GM21737 (cell line): ENCODE results near the gene CALN1.
"Not testable (repeated sequence)": the region's sequence is repeated elsewhere in the genome, so short reads cannot be mapped to it uniquely, and the experiment has no call there.

Experiments used
- ATAC-seq: cut with Tn5 transposase; IDR thresholded peaks from one replicate; pipeline ENCODE4 v1.9.1; 2021; ENCODE audit warnings: mild to moderate bottlenecking, moderate library complexity; ENCODE audit not compliant: unreplicated experiment

The CALN1 gene

DNA sequence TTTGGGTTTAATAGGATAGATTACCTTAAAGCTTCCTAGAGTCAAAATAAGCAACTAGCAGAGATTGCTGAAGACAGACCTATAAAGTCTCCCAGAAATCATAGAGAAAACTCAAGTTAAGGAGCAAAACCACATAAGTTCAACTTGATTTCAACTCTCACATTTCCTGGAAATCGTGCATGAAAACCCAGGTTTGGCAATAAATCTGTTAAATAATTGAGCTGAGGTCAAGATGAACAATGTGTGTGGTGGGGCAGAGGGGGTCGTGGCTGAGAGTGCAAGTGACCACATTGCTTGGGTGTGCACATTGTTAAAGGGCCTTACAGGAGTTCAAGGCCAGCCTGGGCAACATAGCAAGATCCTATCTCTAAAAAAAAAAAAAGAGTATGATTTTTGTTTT, 643.7 kb downstream of the CALN1 start:
- ATAC-seq: no peak

DNA sequence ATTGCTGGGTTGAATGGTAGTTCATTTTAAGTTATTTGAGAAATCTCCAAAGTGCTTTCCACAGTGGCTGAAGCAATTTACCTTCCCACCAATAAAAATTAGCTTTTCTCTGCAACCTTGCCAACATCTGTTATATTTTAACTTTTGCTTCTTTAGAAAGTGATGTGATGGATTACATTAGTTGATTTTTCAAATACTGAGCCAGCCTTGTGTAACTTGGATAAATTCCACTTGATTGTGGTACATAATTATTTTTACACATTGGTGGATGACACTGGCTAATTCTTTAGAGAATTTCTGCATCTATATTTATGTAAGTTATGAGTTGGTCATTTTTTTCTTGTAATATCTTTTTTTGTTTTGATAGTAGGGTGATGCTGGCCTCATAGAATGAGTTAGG, 646.1 kb downstream of the CALN1 start:
- no peak for ATAC-seq

DNA sequence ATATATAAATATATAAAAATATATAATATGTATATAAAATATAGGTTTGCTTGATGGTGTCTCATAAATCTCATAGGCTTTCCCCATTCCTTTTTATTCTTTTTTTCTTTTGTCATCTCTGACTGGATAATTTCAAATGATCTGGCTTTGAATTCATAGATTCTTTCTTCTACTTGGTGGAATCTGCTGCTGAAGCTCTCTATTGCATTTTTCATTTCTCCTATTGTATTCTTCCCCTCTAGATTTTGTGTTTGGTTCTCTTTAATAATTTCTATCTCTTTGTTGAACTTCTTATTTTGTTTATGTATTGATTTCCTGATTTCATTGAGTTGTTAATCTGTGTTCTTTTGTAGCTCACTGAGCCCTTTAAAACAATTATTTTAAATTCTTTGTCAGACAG, 650.8 kb downstream of the CALN1 start:
- ATAC-seq: no peak

DNA sequence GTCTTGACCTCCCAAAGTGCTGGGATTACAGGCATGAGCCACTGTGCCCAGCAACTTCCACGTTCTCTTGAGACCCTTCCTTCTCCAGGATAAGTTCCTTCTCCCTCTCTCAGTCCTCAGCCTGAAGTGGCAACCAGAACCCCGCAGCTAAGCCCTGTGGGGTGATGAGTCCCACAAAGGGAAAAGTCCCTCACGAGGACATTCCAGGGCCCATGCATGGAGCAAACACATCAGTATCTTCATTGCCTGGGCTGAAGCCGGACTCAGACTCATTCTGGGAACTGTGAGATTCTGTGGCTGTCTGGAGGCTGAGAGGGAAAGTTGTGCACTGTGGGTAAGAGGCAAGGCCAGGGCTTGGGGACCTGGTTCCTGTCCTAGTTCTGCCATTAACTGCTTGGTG, 657.3 kb downstream of the CALN1 start:
- no peak for ATAC-seq

DNA sequence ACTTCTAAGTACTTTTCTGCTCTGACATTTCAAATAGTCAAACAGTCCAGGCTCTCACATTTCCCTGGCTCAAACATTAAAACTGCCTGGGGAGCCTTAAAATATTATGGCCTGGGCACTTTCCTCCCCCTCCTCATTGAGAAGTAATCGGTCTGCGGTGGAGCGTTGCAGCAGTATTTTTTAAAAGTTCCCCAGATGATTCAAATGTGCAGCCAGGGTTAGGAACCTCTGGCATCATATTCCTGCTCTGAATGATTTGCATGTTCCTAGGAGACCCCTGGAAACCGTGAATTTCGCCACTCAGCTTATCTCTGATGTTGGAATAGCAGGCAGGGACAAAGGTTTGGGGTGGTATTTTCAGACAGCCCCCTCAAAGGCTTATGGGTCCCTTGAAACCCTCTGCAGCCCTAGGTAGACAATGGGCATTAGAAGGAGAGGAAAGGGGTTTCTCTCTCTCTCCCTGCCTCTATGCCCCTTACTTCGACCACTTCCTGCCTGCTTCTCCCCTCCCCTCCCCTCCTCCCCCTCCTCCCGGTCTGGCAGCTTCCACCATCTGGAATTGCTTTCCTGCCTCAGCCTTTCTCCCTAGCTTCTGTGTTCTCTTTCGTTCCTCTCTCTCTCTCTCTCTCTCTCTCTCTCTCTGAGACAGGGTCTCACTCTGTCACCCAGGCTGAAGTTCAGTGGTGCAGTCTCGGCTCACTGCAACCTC, 658.0 kb downstream of the CALN1 start:
- ATAC-seq: no peak

DNA sequence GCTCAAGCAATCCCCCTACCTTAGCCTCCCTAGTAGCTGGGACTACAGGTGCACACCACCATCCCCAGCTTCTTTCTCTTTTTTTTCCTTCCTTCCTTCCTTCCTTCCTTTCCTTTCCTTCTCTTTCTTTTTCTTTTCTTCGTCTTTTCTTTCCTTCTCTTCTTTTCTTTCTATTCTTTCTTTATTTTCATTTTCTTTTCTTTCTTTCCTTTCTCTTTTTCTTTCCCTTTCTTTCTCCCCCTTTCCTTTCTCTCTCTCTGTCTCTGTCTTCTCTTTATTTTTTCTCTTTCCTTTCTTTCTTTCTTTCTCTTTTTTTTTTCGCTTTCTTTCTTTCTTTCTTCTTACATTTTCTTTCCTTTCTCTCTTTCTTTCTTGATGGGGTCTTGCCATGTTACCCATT, 658.9 kb downstream of the CALN1 start:
- ATAC-seq: no peak

DNA sequence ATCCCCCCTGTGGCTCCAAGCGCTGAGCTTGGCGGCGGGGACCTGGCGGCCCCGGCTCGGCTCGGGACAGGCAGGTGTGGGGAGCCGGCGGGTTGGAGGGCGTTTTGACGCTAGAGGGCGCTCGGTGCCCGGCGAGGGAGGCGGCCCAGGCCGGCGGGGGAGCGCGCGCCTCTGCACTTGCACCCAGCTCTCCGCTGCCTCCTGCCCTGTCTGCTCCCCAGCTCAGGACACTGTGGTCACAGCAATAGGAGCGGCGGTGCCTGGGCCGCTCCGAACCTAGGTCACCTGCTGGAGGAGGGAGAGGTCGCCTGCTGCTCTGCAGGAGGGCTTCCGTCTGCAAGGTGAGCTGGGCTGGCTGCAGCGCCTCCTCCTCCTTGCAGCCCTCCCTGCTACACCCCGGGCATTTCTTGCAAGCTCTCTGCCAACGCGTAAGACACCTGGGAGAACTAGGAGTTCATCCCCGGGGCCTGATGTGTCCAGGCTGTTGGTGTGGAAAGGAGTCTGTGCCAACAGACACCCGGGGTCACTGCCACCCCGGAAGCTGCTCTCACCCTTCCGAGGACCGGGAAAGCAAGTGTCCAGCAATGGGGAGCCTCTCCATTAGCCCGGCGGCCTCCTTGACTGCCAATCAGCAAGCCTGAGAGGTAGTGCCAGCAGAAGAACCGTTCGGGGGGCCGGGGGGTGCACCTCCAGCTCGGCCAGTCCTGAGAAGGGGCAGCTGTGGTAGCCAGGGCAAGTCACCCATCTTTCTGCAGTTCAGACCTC, 659.8 kb downstream of the CALN1 start:
- no peak for ATAC-seq

DNA sequence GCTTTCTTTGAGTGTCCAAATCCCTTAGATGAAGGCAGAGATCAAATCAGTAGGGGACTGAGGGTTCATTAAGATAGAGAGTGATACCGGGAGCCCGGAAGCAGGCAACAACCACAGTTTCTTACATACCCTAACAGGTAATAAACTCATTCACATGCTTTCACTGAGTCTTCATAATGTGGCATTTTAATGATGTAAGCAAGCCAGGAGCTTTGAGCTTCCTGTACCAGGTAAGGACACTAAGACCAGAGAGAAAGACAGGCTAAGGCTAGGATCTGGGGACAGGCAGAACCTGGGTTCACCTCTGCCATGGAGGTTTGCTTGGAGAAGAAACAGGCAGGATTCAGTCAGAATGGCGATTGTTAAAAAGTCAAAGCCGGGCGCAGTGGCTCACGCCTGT, 661.8 kb downstream of the CALN1 start:
- no peak for ATAC-seq

DNA sequence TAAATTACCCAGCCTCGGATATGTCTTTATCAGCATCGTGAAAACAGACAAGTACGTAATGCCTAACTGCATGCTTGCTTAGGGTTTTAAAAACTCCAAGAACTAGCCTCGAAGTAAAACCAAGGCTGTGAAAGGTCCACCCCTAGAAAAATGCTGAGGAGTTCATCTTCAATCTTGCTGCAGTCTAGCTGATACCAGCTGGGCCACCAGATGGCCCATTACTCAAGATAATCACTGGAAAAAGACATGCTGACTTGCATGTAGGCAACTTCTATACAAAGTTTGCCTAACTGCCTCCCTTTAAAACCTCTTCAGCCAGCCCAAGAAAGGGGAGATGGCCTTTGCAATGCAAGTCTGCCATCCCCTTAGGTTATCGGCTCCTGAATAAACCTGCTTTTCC, 666.1 kb downstream of the CALN1 start:
- ATAC-seq: no peak

DNA sequence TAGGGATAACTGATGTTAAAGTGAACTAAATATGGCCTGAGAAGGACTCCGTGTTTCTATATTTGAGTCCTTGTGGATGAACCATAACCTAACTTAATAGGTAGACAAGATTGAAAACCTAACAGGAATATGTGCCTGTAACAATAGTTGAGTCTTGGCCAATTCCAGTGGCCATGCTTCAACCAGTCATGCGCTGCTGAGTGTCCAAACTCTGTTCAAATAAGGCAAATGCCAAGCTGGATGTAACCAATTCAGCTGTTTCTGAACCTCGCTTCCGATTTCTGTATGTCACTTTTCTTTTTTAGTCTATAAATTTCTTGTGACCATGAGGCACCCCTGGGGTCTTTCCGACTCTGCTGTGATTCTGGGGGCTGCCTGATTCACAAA, 672.0 kb downstream of the CALN1 start:
- ATAC-seq: no peak

DNA sequence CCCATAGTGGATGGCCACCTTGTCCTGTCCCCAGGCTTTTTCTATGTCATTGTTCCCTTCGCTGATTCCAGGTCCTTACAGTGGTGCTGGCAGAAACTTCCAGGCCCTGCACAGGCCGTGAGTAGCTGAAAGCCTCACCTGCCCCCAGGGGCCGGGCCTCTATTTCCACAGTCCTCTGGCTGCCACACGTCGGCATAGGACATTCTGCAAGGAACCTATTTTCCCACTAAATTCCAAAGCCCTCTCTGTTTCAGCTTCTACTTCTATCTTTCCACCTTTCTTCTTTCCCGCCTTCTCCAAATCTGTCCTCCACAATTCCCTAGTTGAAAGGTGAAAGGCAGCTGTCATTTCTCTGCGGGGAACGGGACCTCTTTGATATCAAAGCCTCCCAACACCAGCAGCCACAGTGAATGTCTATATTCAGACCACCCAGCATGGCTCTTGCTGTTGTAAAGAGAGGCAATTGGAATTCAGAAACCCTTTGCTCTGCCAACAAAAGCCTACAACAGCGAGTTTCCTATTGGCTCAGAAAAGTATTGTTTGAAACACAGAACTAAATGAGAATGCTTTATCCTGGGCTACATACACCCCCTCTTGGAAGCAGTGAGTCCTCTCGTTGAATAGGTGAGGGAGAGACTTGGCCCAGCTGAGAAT, 672.5 kb downstream of the CALN1 start:
- ATAC-seq: no peak

DNA sequence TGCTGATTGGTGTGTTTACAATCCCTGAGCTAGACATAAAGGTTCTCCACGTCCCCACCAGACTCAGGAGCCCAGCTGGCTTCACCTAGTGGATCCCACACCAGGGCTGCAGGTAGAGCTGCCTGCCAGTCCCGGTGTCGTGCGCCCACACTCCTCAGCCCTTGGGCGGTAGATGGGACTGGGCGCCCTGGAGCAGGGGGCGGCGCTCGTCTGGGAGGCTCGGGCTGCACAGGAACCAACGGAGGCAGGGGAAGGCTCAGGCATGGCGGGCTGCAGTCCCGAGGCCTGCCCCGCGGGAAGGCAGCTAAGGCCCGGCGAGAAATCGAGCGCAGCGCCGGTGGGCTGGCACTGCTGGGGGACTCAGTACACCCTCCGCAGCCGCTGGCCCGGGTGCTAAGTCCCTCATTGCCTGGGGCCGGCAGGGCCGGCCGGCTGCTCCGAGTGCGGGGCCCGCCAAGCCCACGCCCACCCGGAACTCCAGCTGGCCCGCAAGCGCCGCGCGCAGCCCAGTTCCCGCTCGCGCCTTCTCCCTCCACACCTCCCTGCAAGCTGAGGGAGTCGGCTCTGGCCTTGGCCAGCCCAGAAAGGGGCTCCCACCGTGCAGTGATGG, 674.1 kb downstream of the CALN1 start:
- ATAC-seq: not testable (repeated sequence)

DNA sequence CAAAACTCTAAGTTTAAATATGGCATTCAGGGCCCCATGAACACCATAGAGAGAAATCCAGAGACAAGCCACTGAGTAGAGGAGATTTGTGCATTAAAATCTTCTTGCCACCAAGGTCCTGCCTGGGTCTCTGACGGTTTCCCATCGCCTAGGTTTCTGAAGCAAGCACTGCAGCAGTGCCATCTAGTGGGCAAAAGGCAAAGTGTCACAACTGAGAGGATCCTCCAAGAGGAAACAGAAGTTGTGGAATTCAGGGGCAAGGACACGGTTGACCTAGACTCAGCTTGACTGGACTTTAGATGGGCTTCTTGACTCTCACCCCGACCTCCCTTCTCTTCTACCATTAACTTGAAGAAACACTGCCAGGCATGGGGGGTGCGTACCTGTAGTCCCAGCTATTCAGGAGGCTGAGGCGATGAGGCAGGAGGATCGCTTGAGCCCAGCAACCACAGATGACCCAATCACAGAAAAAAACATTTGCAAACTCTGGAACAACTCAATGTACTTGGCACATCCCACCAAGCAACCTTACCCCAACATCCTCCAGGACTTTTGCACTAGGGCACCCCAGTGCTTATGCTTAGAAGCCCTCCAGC, 676.1 kb downstream of the CALN1 start:
- ATAC-seq: no peak

DNA sequence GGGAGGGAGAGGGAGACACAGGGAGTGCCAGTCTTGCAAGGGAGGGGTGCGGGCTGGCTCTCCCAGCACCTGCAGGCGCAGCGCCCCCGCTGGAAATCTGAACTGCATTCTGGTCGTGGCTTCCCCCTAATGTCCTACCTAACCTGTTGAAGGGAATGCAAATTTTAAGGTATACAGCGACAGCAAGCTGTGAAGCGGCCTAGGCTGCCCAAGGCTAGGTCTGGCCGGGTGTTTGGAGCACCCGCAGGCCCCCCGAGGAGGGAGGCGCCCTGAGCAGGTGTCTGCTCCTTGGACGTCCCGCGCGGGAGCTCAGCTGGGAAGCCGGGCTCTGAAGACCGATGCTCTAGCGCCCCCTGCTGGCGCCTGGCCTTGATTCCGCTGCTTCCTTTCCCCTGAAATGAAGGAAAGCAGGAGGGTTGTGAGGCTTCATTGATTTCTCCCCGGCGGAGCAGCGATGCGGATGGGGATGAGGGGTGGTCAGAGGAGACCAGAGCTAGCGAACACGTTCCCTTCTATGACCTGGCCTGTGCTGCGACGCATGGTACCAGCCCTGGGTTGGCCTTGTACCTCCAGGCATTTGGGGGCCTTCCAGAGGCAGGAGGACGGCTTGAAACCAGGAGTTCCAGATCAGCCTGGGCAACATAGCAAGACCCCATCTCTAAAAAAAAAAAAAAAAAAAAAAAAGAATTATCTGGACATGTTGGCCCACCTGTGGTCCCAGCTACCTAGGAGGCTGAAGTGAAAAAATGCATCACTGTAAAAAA, 678.8 kb downstream of the CALN1 start:
- ATAC-seq: no peak

DNA sequence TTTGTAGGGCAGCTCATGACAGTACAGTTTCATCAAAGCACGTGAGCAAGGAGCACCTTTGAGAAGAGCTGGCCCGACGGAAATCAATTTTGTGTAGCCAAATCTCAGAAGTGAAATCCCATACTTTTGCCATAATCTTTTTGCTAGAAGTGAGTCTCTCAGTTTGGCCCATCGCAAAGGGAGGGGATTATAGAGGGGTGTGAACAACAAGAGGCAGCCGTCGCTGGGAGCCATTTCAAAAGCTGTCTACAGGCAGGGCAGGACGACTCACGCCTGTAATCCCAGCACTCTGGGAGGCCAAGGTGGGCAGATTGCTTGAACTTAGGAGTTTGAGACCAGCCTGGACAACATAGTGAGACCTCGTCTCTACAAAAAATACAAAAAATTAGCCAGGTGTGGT, 680.4 kb downstream of the CALN1 start:
- no peak for ATAC-seq
